Endodermal cell (in vitro differentiated cells): Measurements from ENCODE around the gene CPNE5. TPM values are rescaled to one million over a fixed set of nuclear protein-coding genes. Genes with fewer than 3 reads are reported as not detected.

Source experiments
- DNase-seq: peaks from one replicate; pipeline ENCODE4 v3.0.0-alpha.2; 2017
- H3K27ac ChIP-seq: 2 replicates; pipeline ENCODE4 v1.5.1; 2013; ENCODE audit warnings: mild to moderate bottlenecking, low read depth, low read length, moderate library complexity
- H3K27me3 ChIP-seq: 2 replicates; pipeline ENCODE4 v1.6.1; 2013; ENCODE audit warnings: mild to moderate bottlenecking, low read length, moderate library complexity; ENCODE audit not compliant: insufficient read depth, control insufficient read depth, poor library complexity, severe bottlenecking
- H3K36me3 ChIP-seq: 2 replicates; pipeline ENCODE4 v1.7.0; 2013; ENCODE audit warnings: mild to moderate bottlenecking, low read length, moderate library complexity; ENCODE audit not compliant: control insufficient read depth, insufficient read depth
- H3K4me1 ChIP-seq: one replicate; pipeline ENCODE4 v1.7.0; 2013; ENCODE audit warnings: low read length; ENCODE audit not compliant: control insufficient read depth, insufficient read depth
- H3K4me3 ChIP-seq: 2 replicates; pipeline ENCODE4 v1.5.1; 2013; ENCODE audit warnings: mild to moderate bottlenecking, low read length, moderate library complexity
- H3K9ac ChIP-seq: 2 replicates; pipeline ENCODE4 v1.6.1; 2013; ENCODE audit warnings: mild to moderate bottlenecking, low read length, moderate library complexity; ENCODE audit not compliant: poor library complexity, severe bottlenecking; ENCODE audit errors: extremely low read depth
- H3K9me3 ChIP-seq: 2 replicates; pipeline ENCODE4 v1.6.1; 2013; ENCODE audit warnings: mild to moderate bottlenecking, low read length, moderate library complexity; ENCODE audit not compliant: control insufficient read depth
- H3K27ac Mint-ChIP-seq: 2 replicates; pipeline ENCODE4 v1.8.0; 2020; ENCODE audit warnings: mixed read lengths
- H3K27me3 Mint-ChIP-seq: 2 replicates; pipeline ENCODE4 v1.8.0; 2021; ENCODE audit warnings: mild to moderate bottlenecking, mixed read lengths; ENCODE audit not compliant: insufficient read depth
- H3K36me3 Mint-ChIP-seq: 2 replicates; pipeline ENCODE4 v1.8.0; 2020; ENCODE audit warnings: low read depth, mixed read lengths
- H3K4me1 Mint-ChIP-seq: 2 replicates; pipeline ENCODE4 v1.8.0; 2020; ENCODE audit warnings: mixed read lengths
- H3K4me3 Mint-ChIP-seq: 2 replicates; pipeline ENCODE4 v1.8.0; 2020; ENCODE audit warnings: mild to moderate bottlenecking, moderate library complexity, mixed read lengths
- H3K9me3 Mint-ChIP-seq: 2 replicates; pipeline ENCODE4 v1.8.0; 2020; ENCODE audit warnings: mild to moderate bottlenecking, mixed read lengths
- WGBS, 2 experiments: methylation state at CpG; one replicate each; pipeline versions ENCODE4 v1.1.5 to v1.1.7; 2013; ENCODE audit warnings: missing lambda C conversion rate in 2 of 2, mixed read lengths in 1 of 2; ENCODE audit not compliant: insufficient coverage in 1 of 2, insufficient read length in 1 of 2; 5-methylcytosine and 5-hydroxymethylcytosine counted together
- total RNA-seq, 2 donors: library from RNA; stranded (reverse); fragmentation: NEBNext Ultra II Directional in 1 of 2; extraction: Animal tissue kit (Norgen Biotek cat#: 25700) in 1 of 2; gene quantifications; 2 replicates in 1 of 2; 3 replicates in 1 of 2; pipeline ENCODE4 v1.2.1, GENCODE V29; 2021
- TF ChIP-seq, protein P1 (sequence below): fragments of 200-600 bp; sonication (generic); conservative IDR thresholded peaks from 2 replicates; pipeline ENCODE4 v1.5.0; 2021; ENCODE audit warnings: antibody characterized with exemption, mild to moderate bottlenecking

The CPNE5 gene
- total RNA-seq, 2 donors from 2014 or later: 0.26 to 0.42 TPM

DNA sequence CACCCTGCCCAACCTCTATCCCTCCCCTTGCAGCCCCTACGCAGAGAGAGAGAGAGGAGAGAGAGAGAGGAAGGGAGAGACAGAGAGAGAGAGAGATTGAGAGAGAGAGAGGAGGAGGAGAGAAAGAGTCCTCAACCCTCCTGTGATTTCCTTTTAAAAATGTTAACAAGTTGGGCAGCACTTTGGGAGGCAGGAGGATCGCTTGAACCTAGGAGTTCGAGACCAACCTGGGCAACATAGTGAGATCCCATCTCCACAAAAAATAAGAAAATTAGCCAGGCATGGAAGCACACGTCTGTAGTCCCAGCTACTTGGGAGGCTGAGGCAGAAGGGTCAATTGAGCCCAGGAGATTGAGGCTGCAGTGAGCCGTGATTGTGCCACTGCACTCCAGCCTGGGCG, 30.1 kb downstream of the CPNE5 start:
- peaks cover 52% of the 10 kb centered on the region for H3K4me1 Mint-ChIP-seq
- no peaks in the 10 kb centered on the region for H3K27me3 Mint-ChIP-seq
- Histone ChIP-seq H3K4me1 (peaks cover 9% of the 10 kb centered on the region), H3K9ac (no peak overlapping the region), H3K27me3 (no peaks in the 10 kb centered on the region), H3K4me3 (no peak overlapping the region), H3K9me3 (no peaks in the 10 kb centered on the region), H3K36me3 (no peaks in the 10 kb centered on the region), H3K27ac (no peak overlapping the region)
- no peak overlapping the region for H3K27ac Mint-ChIP-seq
- no peak for DNase-seq
- WGBS, 2 experiments: 89 to 93% methylated on average over 3 to 6 of the region's 6 CpGs
- H3K9me3 Mint-ChIP-seq: no peaks in the 10 kb centered on the region
- no peak overlapping the region for H3K4me3 Mint-ChIP-seq
- no peaks in the 10 kb centered on the region for H3K36me3 Mint-ChIP-seq
- TF ChIP-seq, protein P1, sequence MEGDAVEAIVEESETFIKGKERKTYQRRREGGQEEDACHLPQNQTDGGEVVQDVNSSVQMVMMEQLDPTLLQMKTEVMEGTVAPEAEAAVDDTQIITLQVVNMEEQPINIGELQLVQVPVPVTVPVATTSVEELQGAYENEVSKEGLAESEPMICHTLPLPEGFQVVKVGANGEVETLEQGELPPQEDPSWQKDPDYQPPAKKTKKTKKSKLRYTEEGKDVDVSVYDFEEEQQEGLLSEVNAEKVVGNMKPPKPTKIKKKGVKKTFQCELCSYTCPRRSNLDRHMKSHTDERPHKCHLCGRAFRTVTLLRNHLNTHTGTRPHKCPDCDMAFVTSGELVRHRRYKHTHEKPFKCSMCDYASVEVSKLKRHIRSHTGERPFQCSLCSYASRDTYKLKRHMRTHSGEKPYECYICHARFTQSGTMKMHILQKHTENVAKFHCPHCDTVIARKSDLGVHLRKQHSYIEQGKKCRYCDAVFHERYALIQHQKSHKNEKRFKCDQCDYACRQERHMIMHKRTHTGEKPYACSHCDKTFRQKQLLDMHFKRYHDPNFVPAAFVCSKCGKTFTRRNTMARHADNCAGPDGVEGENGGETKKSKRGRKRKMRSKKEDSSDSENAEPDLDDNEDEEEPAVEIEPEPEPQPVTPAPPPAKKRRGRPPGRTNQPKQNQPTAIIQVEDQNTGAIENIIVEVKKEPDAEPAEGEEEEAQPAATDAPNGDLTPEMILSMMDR: no peak

DNA sequence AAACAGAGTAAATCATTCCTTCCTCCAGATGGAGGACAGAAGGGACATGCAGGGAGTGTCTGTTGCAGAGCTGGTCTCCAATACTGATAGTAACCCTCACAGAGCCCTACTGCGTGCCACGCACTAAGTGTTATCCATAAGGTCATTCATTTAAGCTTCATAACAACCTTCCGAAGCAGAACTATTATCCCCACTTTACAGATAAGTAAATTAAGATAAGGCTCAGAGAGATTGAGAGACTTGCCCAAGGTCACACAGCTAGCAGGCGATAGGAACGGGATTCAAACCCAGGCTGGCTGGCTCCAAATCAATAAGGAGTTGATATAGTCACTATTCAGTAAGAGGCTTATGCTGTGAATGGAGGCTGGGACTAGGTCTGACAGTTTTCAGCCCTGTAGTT, 30.6 kb downstream of the CPNE5 start:
- Histone ChIP-seq H3K9ac (no peak overlapping the region), H3K36me3 (no peaks in the 10 kb centered on the region), H3K27ac (no peak overlapping the region), H3K9me3 (no peaks in the 10 kb centered on the region), H3K27me3 (no peaks in the 10 kb centered on the region), H3K4me3 (no peak overlapping the region), H3K4me1 (peaks cover 9% of the 10 kb centered on the region)
- H3K27me3 Mint-ChIP-seq: no peaks in the 10 kb centered on the region
- H3K9me3 Mint-ChIP-seq: no peaks in the 10 kb centered on the region
- no peak overlapping the region for H3K4me3 Mint-ChIP-seq
- H3K4me1 Mint-ChIP-seq: peaks cover 52% of the 10 kb centered on the region
- H3K36me3 Mint-ChIP-seq: no peaks in the 10 kb centered on the region
- 68 to 74% methylated on average over 5 of the region's 5 CpGs for whole genome bisulfite sequencing, 2 experiments
- no peak overlapping the region for H3K27ac Mint-ChIP-seq
- TF ChIP-seq, protein P1: no peak
- no peak for DNase-seq

DNA sequence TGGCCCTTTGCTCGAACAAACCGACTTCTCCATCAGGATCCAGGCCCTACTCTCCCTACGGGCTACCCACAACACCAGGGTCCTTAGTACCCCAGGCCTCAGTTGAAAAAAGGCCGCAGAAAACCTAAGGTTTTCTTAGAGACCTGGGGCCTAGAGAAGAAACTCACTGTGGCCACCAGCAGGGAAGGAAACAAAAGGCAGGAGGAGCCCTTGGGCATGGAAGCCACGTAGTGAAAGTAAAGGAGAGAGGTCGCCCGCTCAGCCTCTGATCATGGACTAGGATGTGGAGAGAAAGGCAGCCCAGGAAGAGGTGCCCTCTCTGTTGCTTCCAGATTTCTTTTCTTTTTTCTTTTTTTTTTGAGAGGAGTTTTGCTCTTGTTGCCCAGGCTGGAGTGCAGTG, 31.5 kb downstream of the CPNE5 start:
- WGBS, 2 experiments: 88 to 94% methylated on average over 3 to 7 of the region's 7 CpGs
- no peaks in the 10 kb centered on the region for H3K9me3 Mint-ChIP-seq
- Histone ChIP-seq H3K9me3 (no peaks in the 10 kb centered on the region), H3K27ac (no peak overlapping the region), H3K9ac (no peak overlapping the region), H3K4me3 (no peak overlapping the region), H3K36me3 (no peaks in the 10 kb centered on the region), H3K4me1 (peaks cover 9% of the 10 kb centered on the region), H3K27me3 (no peaks in the 10 kb centered on the region)
- no peak overlapping the region for H3K27ac Mint-ChIP-seq
- H3K4me1 Mint-ChIP-seq: peaks cover 52% of the 10 kb centered on the region
- H3K4me3 Mint-ChIP-seq: no peak overlapping the region
- TF ChIP-seq, protein P1: peak; percentile 44
- H3K27me3 Mint-ChIP-seq: peaks cover 2% of the 10 kb centered on the region
- H3K36me3 Mint-ChIP-seq: no peaks in the 10 kb centered on the region
- DNase-seq: no peak
